DOHH2 (cell line): ENCODE measurements around the gene TP53I13.

ENCODE experiments used
- CTCF ChIP-seq: fragments of 200-600 bp; sonication (generic); IDR thresholded peaks from one replicate; pipeline ENCODE4 v1.5.1; 2014; ENCODE audit warnings: antibody characterized with exemption, mild to moderate bottlenecking, low read depth, low read length; ENCODE audit not compliant: poor library complexity, severe bottlenecking
- EZH2phosphoT487 ChIP-seq: fragments of 200-600 bp; sonication (generic); IDR thresholded peaks from 2 replicates; pipeline ENCODE4 v1.6.1; 2017; ENCODE audit warnings: borderline replicate concordance, mild to moderate bottlenecking, antibody characterized with exemption, low read length, moderate library complexity, mixed read lengths

GRCh38 chr17:29620271-29620670 lies 51.8 kb downstream of the TP53I13 start:
- TF ChIP-seq CTCF (no peak), EZH2phosphoT487 (no peak)
